ENCODE measurements around the gene RRBP1.

The RRBP1 gene

GRCh38 chr20:17645546-17646208 is 36.4 kb downstream of the RRBP1 start:
- DNase-seq: no peak

DNA sequence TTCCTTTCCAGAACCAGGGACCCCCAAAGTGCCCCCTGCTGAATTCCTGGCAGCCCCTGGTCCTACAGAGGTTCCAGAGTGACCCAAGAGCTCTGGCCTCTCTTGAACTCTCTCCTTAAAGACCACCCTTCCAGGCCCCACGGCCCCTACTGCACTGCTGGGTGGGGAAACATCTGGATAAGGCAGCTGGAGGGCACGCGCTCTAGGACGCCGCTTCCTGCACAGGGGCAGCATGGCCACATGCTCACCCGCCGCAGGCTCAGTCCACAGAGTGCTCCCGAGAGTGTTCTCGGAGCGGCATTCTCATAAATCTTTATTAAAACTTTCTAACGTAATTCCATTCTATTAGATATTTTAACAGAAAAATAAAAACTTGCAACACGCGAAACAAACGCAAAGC is 37.0 kb downstream of the RRBP1 start:
- DNase-seq: no peak

GRCh38 chr20:17644451-17644850 is 37.6 kb downstream of the RRBP1 start:
- DNase-seq: no peak

GRCh38 chr20:17643531-17644188 is 38.4 kb downstream of the RRBP1 start:
- no peak for DNase-seq

- no peak for DNase-seq
These were observed 39.4 kb downstream of the RRBP1 start for GRCh38 chr20:17642404-17643269.

DNA sequence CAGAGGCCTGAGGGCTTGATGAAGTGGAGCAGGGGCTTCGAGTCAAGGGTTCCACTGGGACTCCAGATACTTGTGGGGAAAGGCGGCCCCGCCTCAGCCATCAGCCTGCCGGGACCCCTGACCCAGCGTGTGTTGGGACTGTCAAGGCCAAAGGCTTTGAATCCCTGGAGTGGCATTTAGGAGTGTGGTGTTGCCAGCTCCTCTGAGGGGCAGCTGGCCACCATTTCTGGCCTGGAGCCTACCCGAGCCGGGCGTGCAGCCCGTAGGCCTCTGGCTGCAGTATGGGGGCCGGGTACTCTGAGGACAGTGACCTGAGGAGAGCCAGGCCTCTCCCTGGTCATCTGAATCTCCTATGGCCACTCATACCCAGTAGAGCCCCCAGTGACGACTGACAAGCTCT is 40.0 kb downstream of the RRBP1 start:
- DNase-seq: no peak

- DNase-seq: no peak
These were observed 40.5 kb downstream of the RRBP1 start for GRCh38 chr20:17641520-17641964.

DNA sequence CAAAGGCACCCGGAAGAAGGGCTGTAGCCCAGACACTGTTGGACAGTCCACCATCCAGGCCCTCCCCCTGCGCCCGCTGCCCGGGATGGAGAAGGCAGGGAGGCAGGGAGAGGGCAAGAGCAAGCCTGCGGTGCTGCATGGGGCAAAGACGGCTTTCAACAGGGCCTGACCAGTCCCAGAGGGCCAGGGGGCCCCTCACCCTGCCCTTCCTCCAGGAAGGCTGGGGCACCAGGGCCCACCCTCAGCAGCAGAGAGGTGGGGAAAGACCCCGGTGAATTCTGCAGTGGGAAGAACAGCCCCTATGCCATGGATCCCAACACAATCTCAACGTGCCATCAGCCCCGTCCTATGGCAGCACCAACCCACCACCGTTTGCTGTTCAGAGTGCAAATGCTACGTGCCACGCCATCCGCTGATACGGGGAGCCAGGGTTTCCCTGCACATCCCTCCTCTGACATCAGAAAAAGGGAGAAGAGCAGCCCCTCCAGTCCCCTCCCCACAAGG is 41.1 kb downstream of the RRBP1 start:
- no peak for DNase-seq

DNA sequence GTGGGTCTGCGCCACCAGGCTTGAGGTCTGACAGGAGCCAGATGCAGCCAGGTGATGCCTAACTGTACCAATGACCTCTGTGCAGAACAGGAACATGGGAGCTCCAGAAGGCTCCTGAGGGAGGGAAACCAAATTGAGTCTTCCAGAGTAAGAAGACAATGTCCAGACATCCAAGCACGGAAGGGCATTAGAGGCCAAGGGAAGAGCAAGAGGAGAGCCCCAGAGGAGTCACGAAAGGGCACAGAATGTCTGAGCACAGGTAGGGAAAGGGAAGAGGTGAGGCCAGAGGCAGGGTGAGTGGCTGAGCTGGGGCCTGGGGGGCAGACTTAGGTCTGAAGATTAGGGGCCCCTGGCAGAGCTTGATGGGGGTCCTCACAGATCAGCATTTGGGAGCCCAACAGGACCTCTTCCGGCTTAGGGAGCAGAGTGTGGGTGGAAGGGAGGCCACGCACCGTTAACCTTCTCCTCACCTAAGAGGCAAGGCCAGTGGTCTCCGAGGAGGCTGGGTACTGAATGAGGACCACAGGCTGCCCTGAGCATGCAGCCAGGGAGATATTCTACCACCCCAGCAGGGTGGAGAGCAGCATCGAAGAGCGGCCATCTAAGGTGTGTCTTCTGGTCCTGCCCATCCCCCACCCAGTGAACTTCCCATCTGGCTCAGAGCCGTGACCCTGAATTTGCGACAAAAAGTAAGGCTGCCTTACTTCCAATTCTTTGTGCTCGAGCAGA is 41.7 kb downstream of the RRBP1 start:
- DNase-seq: no peak

- no peak for DNase-seq
These were observed 43.1 kb downstream of the RRBP1 start for GRCh38 chr20:17638835-17639407.

DNA sequence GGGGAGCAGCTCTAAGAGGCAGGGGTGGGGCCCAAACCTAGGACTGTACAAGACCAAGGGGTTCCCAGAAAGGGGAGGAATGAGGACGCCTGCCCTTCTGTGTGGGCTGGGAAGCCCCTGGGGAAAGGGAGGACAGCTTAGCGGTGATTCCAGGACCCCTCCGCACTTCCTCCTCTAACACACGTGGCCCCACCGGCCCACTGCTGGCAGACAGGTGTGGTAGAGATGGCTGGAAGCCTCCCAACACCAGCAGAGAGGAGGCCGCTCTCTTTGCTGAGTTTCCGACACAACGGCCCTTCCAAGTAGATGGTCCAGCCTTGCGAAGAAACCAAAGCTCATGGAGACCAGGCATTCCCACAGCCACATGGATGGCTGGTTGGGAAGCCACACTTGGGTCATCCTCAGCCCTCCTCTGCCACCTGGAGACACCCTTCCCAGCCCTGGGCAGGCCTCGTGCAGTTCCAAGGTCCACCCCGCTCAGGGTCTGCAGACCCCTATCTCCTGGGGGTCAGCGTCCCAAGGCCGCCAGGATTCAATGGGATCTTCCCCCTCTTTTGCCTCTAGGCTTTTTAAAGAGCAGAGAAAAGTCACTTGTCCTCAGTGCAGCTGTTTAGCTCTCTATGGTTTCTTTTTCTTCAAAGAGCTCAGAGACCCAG is 43.9 kb downstream of the RRBP1 start:
- no peak for DNase-seq

- no peak for DNase-seq
These were observed 44.6 kb downstream of the RRBP1 start for GRCh38 chr20:17637413-17637780.

- DNase-seq: no peak
These were observed 45.3 kb downstream of the RRBP1 start for GRCh38 chr20:17636523-17637412.

DNA sequence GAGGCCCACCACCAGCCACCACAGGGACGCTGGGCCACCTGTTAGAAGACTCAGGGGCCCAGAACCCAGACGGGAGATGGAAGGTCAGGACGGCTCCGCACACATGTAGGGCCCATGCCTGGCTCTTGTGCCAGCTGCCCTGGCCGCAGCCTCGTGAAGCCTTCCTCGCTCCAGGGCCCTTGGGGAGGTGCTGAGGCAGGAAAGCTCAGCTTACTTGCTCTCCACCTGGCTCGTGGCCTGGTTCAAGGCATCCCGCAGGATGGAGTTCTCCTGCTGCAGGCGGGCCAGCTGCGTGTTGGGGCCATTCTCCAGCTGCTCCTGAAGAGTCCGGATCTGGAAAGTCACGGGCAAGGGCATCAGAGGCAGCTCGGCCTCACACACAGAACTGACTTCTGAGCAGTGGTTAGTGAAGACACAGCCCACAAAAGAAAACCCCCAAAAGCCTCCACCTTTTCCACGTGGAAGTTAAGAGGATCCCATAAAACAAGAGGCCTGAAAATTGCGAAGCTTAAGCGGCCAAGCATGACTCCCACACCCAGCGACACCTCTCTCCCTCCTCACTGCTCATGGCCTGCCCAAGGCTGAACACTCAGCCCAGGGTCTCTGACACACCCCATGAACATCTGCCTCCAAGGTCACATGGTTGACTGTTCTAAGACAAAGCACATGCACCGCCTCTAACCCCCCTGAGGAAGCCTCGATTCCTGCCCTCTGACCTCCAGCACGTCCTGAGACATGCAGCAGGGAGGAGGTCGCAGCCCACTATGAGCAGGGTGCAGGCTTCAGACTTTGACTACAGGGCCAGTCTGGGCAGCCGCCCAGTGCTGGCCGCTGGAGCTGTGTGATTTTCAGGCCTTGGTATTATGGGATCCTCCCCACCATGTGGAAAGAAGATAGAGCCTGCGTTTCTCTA is 46.5 kb downstream of the RRBP1 start:
- no peak for DNase-seq

DNA sequence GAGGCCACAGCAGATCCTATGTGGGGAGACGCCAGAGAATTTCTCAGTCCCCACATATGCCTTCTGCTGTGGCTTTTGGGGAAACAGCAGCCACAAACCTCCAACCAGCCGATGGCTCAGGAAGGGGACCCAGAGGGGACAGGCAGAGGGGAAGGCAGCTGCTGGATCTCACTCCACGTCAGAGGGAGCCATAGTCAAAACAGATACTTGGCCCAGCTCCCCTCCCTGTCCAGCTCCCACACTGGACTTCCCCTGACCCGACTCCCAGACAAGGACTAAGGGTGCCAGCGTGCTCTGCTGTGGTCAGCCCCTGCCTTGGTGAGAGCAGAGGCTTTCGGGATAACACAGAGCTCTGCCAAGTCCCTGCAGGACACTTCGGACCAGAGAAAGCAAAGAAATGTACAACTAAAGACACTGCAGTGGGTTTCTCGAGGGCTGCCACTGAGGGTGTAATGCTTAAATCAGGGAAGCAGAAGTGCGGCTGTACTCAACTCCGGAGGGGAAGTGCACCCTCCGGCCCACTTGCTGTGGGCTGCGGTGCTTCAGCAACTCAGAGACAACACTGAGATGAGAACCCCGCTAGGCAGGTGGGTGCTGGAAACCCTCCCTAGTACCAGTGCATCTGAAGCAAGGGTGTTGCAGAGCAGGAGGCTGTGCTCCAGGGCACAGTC is 47.2 kb downstream of the RRBP1 start:
- DNase-seq: no peak

DNA sequence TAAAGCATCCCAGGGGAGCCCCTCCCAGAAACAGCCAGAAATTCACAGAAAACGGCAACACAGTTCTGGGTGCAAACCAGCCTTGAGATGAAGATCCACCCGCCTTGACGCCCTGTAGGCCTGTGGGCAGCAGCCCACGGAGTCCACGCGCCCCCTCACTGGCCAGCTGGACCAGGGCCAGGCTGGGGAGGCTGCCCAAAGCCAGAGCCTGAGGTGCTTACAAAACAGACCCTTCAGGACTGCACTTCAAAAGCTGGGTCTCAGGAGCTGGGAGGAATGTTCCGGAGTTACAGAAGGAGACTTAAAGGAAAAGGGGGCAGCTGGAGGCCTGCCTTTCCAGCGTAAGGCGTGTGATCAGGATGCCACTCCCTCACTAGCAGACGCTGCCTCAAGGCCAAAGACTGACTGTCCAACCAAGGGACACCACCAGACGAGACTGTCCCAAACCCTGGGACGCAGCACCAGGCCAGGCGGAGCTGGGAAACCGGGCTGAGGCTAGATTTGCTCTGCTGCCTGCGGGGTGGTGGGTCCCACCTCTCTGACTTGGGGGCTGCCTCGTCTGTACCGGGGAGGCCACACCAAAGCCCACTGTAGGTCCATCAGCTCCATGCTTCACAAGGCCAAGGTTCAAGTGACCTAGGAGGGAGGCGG is 48.1 kb downstream of the RRBP1 start:
- no peak for DNase-seq

DNA sequence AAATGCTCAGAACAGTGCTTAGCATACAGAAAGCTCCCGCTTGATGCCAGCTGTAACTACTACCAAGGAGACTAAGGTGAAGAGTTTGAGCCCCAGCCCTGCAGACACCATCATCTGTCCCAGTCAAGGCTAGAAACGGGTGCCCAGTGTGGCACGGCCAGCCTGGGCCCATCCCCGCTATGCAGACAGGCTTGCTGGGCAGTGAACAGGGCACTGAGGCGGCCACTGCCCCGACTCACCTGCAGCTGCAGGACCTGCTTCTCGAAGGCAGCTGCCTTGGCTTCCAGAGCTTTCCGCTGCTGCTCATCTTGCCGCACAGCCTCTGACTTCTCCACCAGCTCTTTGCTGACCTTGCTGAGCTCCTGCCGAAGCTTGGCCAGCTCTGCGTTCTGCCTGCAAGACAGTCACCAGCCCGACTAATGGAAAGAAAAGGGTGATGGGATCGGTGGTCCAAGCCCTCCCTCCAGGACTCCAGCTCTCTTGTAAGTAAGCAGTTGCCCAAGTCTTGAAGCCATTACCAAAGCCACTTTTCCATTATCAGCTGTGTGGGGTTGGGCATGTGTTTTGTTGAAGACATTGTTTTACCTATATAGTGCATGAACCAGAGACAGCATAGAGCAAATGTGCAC is 48.7 kb downstream of the RRBP1 start:
- no peak for DNase-seq

Measured in NCI-H187 treated with DMSO at 0.1 percent for 48 hours (cell line).